Peyer's patch (tissue), 4 donors: ENCODE measurements around the gene PNMA3. TPM values are rescaled to one million over a fixed set of nuclear protein-coding genes. Genes with fewer than 3 reads are reported as not detected.

Experiments
- DNase-seq, 3 donors: peaks; one replicate each; pipeline ENCODE4 v3.0.0-alpha.2; 2017 to 2019
- H3K27ac ChIP-seq, 4 donors: fragments of 200-600 bp; sonication (generic); one replicate each; pipeline ENCODE4 v1.5.1; 2016 to 2019
- H3K27me3 ChIP-seq, 2 donors: fragments of 200-600 bp; sonication (generic); one replicate each; pipeline ENCODE4 v1.5.1; 2019
- H3K36me3 ChIP-seq, 3 donors: fragments of 200-600 bp; sonication (generic); one replicate each; pipeline ENCODE4 v1.5.1; 2016 to 2019
- H3K4me1 ChIP-seq, 4 donors: fragments of 200-600 bp; sonication (generic); one replicate each; pipeline ENCODE4 v1.5.1; 2016 to 2019
- H3K4me3 ChIP-seq, 4 donors: fragments of 200-600 bp; sonication (generic); 1 replicate in 3 of 4; 2 replicates in 1 of 4; pipeline ENCODE4 v1.5.1; 2016 to 2019; ENCODE audit warnings: mild to moderate bottlenecking in 1 of 4
- H3K9me3 ChIP-seq, 4 donors: fragments of 200-600 bp; sonication (generic); one replicate each; pipeline ENCODE4 v1.5.1; 2016 to 2019; ENCODE audit warnings: mild to moderate bottlenecking in 1 of 4
- POLR2A ChIP-seq, 2 donors: fragments of 450-650 bp; IDR thresholded peaks; one replicate each; pipeline ENCODE4 v1.5.1; 2017; ENCODE audit warnings: antibody characterized with exemption in 2 of 2, mild to moderate bottlenecking in 2 of 2, moderate library complexity in 2 of 2
- total RNA-seq, 4 donors: library from RNA; depleted of rRNA; stranded (reverse); fragments of >200 nt; gene quantifications; one replicate each; pipeline ENCODE4 v1.1.0, GENCODE V29; 2016
- TF ChIP-seq, protein P1 (sequence below), 6 experiments: fragments of 450-650 bp in 4 of 6; fragments of 200-600 bp in 2 of 6; sonication (generic) in 1 of 6; IDR thresholded peaks; one replicate each; pipeline ENCODE4 v1.5.1; 2017 to 2019; ENCODE audit warnings: antibody characterized with exemption in 6 of 6, mild to moderate bottlenecking in 3 of 6, moderate library complexity in 1 of 6

Gene PNMA3
- total RNA-seq, 4 donors from 2014 or later, result 0.47 to 5.0 (median 1.0) TPM

DNA sequence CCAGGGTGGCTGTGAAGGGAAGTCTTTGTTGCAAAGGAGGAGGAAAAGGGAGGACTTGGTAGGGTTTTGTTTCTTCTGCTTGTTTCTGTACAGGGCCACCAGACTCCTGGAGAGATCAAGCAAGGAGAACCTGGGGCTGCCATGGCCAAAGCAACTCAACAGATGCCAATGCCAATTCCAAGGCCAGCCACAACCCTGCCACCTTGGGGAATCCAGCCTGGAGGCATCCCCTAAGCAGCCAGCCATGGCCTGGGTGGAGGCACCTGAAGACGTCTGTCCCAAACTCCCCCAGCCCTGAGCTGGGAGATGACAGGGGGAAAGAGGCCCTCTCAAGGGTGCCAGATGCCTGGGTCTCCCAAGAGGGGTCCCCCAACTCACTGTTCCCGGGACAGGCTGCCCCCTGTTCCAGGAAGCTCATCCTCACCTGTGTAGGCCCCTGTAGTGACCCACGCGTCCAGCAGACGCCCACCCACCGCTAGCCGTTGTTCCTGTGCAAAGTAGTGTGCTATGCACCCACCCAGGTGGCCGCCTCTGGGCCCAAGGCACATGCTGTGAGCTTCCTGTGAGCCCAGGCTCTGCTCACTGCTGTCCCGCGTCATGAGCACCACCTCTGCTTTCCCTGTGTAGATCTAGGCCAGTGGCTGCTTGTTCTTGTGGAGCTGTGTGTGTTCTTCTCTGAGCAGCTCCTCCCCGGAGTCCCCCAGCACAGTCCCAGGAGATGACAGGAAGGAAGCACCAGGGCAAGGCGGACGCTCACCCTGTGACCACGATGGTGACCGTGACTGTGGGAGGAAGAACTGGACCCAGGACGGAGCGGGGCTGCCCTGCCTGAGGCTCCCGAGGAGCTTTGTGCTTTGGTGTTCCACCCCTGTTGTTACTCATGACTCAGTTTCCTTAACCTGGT lies 3.2 kb downstream of the PNMA3 start:
- no peaks in the 10 kb centered on the region for H3K27me3 ChIP-seq

DNA sequence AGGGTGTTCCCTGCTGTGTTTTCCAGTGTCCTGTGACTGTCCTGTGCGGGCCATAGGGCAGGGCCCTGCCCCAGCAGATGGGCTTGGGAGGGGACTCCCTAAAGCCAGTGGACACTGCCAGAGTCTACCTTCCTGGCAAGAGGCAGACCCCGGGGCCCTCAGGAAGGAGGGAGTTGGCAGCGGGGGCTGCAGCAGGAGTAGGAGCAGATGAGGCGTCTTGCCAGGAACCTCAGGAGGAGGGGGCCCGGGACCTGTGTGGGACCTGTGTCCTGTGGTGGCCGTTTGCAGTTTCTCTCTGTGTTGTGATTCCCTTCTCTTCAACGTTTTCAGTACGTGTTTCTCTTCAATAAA lies 3.8 kb downstream of the PNMA3 start:
- Histone ChIP-seq H3K36me3 (no peaks in the 10 kb centered on the region), H3K4me3 (no peak overlapping the region), H3K9me3 (no peaks in the 10 kb centered on the region), H3K27ac (no peak overlapping the region), H3K27me3 (no peaks in the 10 kb centered on the region), H3K4me1 (no peaks in the 10 kb centered on the region)
- TF ChIP-seq, protein P1, sequence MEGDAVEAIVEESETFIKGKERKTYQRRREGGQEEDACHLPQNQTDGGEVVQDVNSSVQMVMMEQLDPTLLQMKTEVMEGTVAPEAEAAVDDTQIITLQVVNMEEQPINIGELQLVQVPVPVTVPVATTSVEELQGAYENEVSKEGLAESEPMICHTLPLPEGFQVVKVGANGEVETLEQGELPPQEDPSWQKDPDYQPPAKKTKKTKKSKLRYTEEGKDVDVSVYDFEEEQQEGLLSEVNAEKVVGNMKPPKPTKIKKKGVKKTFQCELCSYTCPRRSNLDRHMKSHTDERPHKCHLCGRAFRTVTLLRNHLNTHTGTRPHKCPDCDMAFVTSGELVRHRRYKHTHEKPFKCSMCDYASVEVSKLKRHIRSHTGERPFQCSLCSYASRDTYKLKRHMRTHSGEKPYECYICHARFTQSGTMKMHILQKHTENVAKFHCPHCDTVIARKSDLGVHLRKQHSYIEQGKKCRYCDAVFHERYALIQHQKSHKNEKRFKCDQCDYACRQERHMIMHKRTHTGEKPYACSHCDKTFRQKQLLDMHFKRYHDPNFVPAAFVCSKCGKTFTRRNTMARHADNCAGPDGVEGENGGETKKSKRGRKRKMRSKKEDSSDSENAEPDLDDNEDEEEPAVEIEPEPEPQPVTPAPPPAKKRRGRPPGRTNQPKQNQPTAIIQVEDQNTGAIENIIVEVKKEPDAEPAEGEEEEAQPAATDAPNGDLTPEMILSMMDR (IDR thresholded peaks at IDR 0.05), result no peak
- TF ChIP-seq POLR2A (IDR thresholded peaks at IDR 0.05), result no peak
- no peak for DNase-seq

More for the DNA sequence above, 3.2 kb downstream of the PNMA3 start:
- no peaks in the 10 kb centered on the region for H3K9me3 ChIP-seq
- TF ChIP-seq, protein P1 (IDR thresholded peaks at IDR 0.05), result no peak
- no peak for TF ChIP-seq POLR2A (IDR thresholded peaks at IDR 0.05)
- H3K27ac ChIP-seq, result no peak overlapping the region
- no peaks in the 10 kb centered on the region for H3K36me3 ChIP-seq
- H3K4me3 ChIP-seq, result no peak overlapping the region
- no peak for DNase-seq
- H3K4me1 ChIP-seq, result no peaks in the 10 kb centered on the region

DNA sequence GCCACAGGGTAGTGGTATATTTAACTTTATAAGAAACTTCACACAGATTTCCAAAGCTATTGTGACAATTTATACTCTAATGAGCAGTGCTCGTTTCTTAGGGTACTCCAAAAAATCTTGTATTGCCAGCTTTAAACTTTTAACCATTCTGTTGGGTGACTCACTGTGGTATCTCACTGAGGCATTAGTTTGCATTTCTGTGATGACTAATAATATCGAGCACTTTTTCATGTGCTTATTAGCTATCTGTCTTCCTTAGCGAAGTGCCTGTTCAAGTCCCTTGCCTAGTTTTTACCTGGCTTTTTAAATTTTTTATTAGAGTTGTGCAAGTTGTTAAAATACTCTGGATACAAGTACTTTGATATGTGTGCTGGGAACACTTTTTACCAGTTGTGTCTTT lies 5.5 kb downstream of the PNMA3 start:
- no peaks in the 10 kb centered on the region for H3K9me3 ChIP-seq
- no peaks in the 10 kb centered on the region for H3K36me3 ChIP-seq
- TF ChIP-seq, protein P1 (IDR thresholded peaks at IDR 0.05), result no peak
- TF ChIP-seq POLR2A (IDR thresholded peaks at IDR 0.05), result no peak
- no peak overlapping the region for H3K27ac ChIP-seq
- no peak overlapping the region for H3K4me3 ChIP-seq
- no peak for DNase-seq
- H3K27me3 ChIP-seq, result no peaks in the 10 kb centered on the region
- H3K4me1 ChIP-seq, result no peaks in the 10 kb centered on the region

DNA sequence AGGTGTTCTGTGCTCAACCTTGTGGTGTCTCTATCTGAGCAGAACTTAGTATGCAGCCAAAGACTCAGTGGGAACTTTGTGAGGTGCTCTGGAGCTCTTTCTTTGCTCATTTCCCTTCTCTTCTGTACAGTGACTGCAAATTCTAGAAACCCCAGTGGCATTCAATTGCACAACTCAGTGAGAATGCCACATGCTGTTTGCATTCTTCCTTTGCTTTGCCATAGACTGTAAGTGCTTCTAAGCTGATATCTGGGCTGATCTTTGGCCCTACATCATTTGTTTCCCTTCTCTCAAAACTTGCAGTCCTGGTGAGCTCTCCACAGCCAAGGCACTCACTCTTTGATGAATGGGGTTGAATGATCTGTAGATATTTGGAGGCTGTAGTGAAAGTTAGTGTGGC lies 7.0 kb downstream of the PNMA3 start:
- H3K27ac ChIP-seq, result no peak overlapping the region
- H3K4me1 ChIP-seq, result no peaks in the 10 kb centered on the region
- no peaks in the 10 kb centered on the region for H3K27me3 ChIP-seq
- no peaks in the 10 kb centered on the region for H3K36me3 ChIP-seq
- DNase-seq, result no peak
- H3K9me3 ChIP-seq, result no peaks in the 10 kb centered on the region
- no peak overlapping the region for H3K4me3 ChIP-seq
- TF ChIP-seq POLR2A (IDR thresholded peaks at IDR 0.05), result no peak
- TF ChIP-seq, protein P1 (IDR thresholded peaks at IDR 0.05), result no peak

DNA sequence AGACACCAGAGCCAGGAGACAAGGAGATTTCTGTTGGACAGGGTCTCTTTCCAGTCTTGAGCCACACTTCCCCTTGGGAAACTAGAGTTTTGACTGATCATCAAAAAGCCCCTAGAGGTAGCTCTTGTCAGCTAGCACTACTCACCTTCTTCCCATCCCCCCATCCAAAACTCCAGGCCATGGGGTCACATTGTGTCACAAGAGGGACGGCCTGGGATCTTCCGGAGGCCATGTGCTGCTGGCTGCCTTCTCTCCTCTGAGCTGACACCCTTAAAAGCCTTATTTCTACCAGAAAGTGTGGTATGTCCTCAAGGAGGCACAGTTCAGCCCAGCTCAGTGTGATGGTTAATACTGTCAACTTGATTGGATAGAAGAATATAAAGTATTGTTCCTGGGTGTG lies 7.8 kb downstream of the PNMA3 start:
- no peaks in the 10 kb centered on the region for H3K4me1 ChIP-seq
- no peak overlapping the region for H3K4me3 ChIP-seq
- no peaks in the 10 kb centered on the region for H3K27me3 ChIP-seq
- TF ChIP-seq, protein P1 (IDR thresholded peaks at IDR 0.05), result no peak
- no peak for TF ChIP-seq POLR2A (IDR thresholded peaks at IDR 0.05)
- DNase-seq, result no peak
- H3K27ac ChIP-seq, result no peak overlapping the region
- no peaks in the 10 kb centered on the region for H3K36me3 ChIP-seq
- H3K9me3 ChIP-seq, result no peaks in the 10 kb centered on the region
